K562 (cell line): Measurements from ENCODE around the gene SLFNL1.

Experiments
- ATF7 ChIP-seq: fragments of 450-650 bp; IDR thresholded peaks from 2 replicates; pipeline ENCODE4 v1.7.1; 2014; ENCODE audit warnings: mild to moderate bottlenecking, moderate library complexity
- CTCF ChIP-seq, 3 experiments: IDR thresholded peaks in 2 of 3; conservative IDR thresholded peaks in 1 of 3; 2 replicates each; pipeline ENCODE4 v1.5.1; 2011 to 2012; ENCODE audit warnings: low read length in 3 of 3, mild to moderate bottlenecking in 3 of 3, control low read depth in 2 of 3, improper control_type of control experiment in 1 of 3, inconsistent platforms in 1 of 3, low read depth in 1 of 3, mixed read lengths in 1 of 3, moderate library complexity in 1 of 3; ENCODE audit not compliant: insufficient read depth in 2 of 3
- KLF1 ChIP-seq: fragments of 450-650 bp; IDR thresholded peaks from 2 replicates; pipeline ENCODE4 v1.6.1; 2016; ENCODE audit warnings: missing genetic modification characterization, missing compliant biosample characterization
- MAFG ChIP-seq: fragments of 450-650 bp; conservative IDR thresholded peaks from 2 replicates; pipeline ENCODE4 v1.6.1; 2016; ENCODE audit warnings: missing genetic modification characterization, missing compliant biosample characterization
- MXI1 ChIP-seq: IDR thresholded peaks from 2 replicates; pipeline ENCODE4 v1.6.1; 2011; ENCODE audit warnings: low read depth, mild to moderate bottlenecking, improper control_type of control experiment, low read length
- NFIC ChIP-seq: fragments of 450-650 bp; IDR thresholded peaks from 2 replicates; pipeline ENCODE4 v1.6.1; 2017; ENCODE audit warnings: mild to moderate bottlenecking, inconsistent platforms
- SP2 ChIP-seq: IDR thresholded peaks from 2 replicates; pipeline ENCODE4 v1.6.1; 2011; ENCODE audit warnings: mild to moderate bottlenecking, low read depth, low read length, moderate library complexity; ENCODE audit not compliant: poor library complexity, severe bottlenecking; ENCODE audit errors: extremely low read depth
- TAF15 ChIP-seq: fragments of 200-400 bp; formaldehyde crosslinking; IDR thresholded peaks from 2 replicates; pipeline ENCODE4 v1.6.1; 2017; ENCODE audit warnings: mild to moderate bottlenecking, low read depth, low read length, moderate library complexity
- ZNF24 ChIP-seq: fragments of 450-650 bp; IDR thresholded peaks from 2 replicates; pipeline ENCODE4 v1.6.1; 2016
- ZNF280B ChIP-seq: fragments of 250-450 bp; sonication (Bioruptor Pico); IDR thresholded peaks from 2 replicates; pipeline ENCODE4 v1.5.1; 2021; ENCODE audit warnings: mild to moderate bottlenecking
- ZNF316 ChIP-seq: fragments of 450-650 bp; IDR thresholded peaks from 2 replicates; pipeline ENCODE4 v1.6.1; 2016

GRCh38 chr1:40984531-40984930 is 37.0 kb downstream of the SLFNL1 start:
- TF ChIP-seq MXI1 (no peak), ZNF24 (no peak), CTCF (IDR thresholded peaks at IDR 0.05 in 2 of 3, conservative IDR thresholded peaks at IDR 0.05 in 1 of 3; ENCODE audit: insufficient read depth in 2 of 3, low read depth in 1 of 3, low read length in 3 of 3) (no peak), TAF15 (no peak), NFIC (no peak), ZNF316 (no peak), KLF1 (tag) (no peak), ATF7 (no peak), MAFG (tag) (no peak), ZNF280B (CRISPR knock-in tag) (no peak), SP2 (no peak)
